HCT116 (cell line): ENCODE results near the gene SLC25A13.

Experiments used
- CEBPB ChIP-seq: IDR thresholded peaks from 2 replicates; pipeline ENCODE4 v1.6.1; 2012; ENCODE audit warnings: low read depth
- EZH2 ChIP-seq: fragments of 200-600 bp; sonication (generic); IDR thresholded peaks from 2 replicates; pipeline ENCODE4 v1.6.1; 2017; ENCODE audit warnings: antibody characterized with exemption, mixed run types
- JUND ChIP-seq: IDR thresholded peaks from 2 replicates; pipeline ENCODE4 v1.6.1; 2012
- POLR2A ChIP-seq: IDR thresholded peaks from 2 replicates; pipeline ENCODE4 v1.7.0; 2011; ENCODE audit warnings: borderline replicate concordance; ENCODE audit not compliant: insufficient read depth, insufficient read length; ENCODE audit errors: extremely low read depth
- POLR2AphosphoS5 ChIP-seq: IDR thresholded peaks from 2 replicates; pipeline ENCODE4 v1.6.1; 2011; ENCODE audit warnings: mild to moderate bottlenecking, low read depth, low read length, moderate library complexity
- SIN3A ChIP-seq: IDR thresholded peaks from 2 replicates; pipeline ENCODE4 v1.6.1; 2012; ENCODE audit warnings: low read depth
- SP1 ChIP-seq: IDR thresholded peaks from 2 replicates; pipeline ENCODE4 v1.6.1; 2012; ENCODE audit warnings: low read depth
- YY1 ChIP-seq: IDR thresholded peaks from 2 replicates; pipeline ENCODE4 v1.6.1; 2011; ENCODE audit warnings: low read length, low read depth, moderate library complexity, mild to moderate bottlenecking; ENCODE audit not compliant: insufficient replicate concordance; ENCODE audit errors: extremely low read depth
- TF ChIP-seq, protein P1 (sequence below), 3 experiments: fragments of 200-600 bp in 1 of 3; sonication (generic) in 1 of 3; IDR thresholded peaks in 2 of 3; conservative IDR thresholded peaks in 1 of 3; 2 replicates each; pipeline ENCODE4 v1.5.1; 2012 to 2017; ENCODE audit warnings: low read depth in 2 of 3, low read length in 2 of 3, antibody characterized with exemption in 1 of 3, borderline replicate concordance in 1 of 3, control low read depth in 1 of 3, mild to moderate bottlenecking in 1 of 3, mixed read lengths in 1 of 3, mixed run types in 1 of 3, moderate library complexity in 1 of 3; ENCODE audit not compliant: insufficient read depth in 1 of 3
- TF ChIP-seq, protein P2 (sequence below): IDR thresholded peaks from 2 replicates; pipeline ENCODE4 v1.6.1; 2012
- TF ChIP-seq, protein P3 (sequence below): IDR thresholded peaks from 2 replicates; pipeline ENCODE4 v1.6.1; 2011; ENCODE audit warnings: mild to moderate bottlenecking, low read length, moderate library complexity; ENCODE audit not compliant: insufficient replicate concordance; ENCODE audit errors: extremely low read depth
- TF ChIP-seq, protein P4 (sequence below): IDR thresholded peaks from 2 replicates; pipeline ENCODE4 v1.6.1; 2012

DNA sequence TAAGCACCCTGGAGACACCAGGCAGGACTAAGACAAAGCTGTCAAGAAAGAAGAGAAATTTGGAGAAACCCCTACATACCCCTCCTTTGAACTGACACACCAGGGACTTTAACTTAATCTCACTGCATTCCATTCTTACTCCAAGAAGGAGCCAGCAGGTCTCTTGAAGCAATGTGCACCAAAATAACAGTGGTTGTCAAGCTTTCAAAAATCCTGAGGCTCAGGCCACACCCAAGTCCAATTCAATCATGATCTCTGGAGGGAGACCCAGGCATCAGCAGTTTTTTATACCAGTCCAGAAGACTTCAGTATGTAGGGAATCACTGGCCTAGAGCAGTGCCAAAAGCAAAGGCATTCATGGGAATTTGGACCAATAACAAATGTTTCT is 6.8 kb downstream of the SLC25A13 start:
- TF ChIP-seq, protein P1, sequence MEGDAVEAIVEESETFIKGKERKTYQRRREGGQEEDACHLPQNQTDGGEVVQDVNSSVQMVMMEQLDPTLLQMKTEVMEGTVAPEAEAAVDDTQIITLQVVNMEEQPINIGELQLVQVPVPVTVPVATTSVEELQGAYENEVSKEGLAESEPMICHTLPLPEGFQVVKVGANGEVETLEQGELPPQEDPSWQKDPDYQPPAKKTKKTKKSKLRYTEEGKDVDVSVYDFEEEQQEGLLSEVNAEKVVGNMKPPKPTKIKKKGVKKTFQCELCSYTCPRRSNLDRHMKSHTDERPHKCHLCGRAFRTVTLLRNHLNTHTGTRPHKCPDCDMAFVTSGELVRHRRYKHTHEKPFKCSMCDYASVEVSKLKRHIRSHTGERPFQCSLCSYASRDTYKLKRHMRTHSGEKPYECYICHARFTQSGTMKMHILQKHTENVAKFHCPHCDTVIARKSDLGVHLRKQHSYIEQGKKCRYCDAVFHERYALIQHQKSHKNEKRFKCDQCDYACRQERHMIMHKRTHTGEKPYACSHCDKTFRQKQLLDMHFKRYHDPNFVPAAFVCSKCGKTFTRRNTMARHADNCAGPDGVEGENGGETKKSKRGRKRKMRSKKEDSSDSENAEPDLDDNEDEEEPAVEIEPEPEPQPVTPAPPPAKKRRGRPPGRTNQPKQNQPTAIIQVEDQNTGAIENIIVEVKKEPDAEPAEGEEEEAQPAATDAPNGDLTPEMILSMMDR (IDR thresholded peaks at IDR 0.05 in 2 of 3, conservative IDR thresholded peaks at IDR 0.05 in 1 of 3; ENCODE audit: borderline replicate concordance in 1 of 3, insufficient read depth in 1 of 3, low read depth in 2 of 3, low read length in 2 of 3), result no peak
- no peak for TF ChIP-seq POLR2A
- TF ChIP-seq, protein P2, sequence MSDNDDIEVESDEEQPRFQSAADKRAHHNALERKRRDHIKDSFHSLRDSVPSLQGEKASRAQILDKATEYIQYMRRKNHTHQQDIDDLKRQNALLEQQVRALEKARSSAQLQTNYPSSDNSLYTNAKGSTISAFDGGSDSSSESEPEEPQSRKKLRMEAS, result no peak
- no peak for TF ChIP-seq EZH2
- no peak for TF ChIP-seq YY1
- TF ChIP-seq JUND, result no peak
- no peak for TF ChIP-seq POLR2AphosphoS5
- TF ChIP-seq, protein P3, sequence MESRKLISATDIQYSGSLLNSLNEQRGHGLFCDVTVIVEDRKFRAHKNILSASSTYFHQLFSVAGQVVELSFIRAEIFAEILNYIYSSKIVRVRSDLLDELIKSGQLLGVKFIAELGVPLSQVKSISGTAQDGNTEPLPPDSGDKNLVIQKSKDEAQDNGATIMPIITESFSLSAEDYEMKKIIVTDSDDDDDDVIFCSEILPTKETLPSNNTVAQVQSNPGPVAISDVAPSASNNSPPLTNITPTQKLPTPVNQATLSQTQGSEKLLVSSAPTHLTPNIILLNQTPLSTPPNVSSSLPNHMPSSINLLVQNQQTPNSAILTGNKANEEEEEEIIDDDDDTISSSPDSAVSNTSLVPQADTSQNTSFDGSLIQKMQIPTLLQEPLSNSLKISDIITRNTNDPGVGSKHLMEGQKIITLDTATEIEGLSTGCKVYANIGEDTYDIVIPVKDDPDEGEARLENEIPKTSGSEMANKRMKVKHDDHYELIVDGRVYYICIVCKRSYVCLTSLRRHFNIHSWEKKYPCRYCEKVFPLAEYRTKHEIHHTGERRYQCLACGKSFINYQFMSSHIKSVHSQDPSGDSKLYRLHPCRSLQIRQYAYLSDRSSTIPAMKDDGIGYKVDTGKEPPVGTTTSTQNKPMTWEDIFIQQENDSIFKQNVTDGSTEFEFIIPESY, result no peak
- no peak for TF ChIP-seq CEBPB
- no peak for TF ChIP-seq SIN3A
- TF ChIP-seq, protein P4, sequence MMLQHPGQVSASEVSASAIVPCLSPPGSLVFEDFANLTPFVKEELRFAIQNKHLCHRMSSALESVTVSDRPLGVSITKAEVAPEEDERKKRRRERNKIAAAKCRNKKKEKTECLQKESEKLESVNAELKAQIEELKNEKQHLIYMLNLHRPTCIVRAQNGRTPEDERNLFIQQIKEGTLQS, result no peak
- TF ChIP-seq SP1, result no peak
